Measurements from ENCODE around the gene TRIP6.

DNA sequence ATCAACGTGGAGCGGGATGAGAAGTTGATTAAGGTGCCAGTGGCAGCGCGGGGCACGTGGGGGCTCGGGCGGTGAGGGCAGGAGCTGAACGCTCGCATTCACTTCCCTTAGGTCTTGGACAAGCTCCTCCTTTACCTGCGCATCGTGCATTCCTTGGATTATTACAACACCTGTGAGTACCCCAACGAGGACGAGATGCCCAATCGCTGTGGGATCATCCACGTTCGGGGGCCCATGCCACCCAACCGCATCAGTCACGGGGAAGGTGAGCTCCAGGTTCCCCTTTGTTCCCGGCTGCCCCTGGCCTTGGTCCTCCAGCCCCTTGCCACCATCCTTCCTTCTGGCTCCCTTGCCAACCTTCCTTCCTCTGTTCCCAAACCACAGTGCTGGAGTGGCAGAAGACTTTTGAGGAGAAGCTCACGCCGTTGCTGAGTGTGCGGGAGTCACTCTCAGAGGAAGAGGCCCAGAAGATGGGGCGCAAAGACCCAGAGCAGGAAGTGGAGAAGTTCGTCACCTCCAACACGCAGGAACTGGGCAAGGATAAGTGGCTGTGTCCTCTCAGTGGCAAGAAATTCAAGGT lies 19.8 kb downstream of the TRIP6 start:
- TF ChIP-seq CTCF (IDR thresholded peaks at IDR 0.05) (no peak), EZH2 (IDR thresholded peaks at IDR 0.05) (no peak), EZH2phosphoT487 (IDR thresholded peaks at IDR 0.05) (no peak)

Measured in neural progenitor cell (in vitro differentiated cells).